Astrocyte (in vitro differentiated cells and primary cell): ENCODE data around the gene SHROOM3. TPM values are rescaled to one million over a fixed set of nuclear protein-coding genes. Genes with fewer than 3 reads are reported as not detected.

Experiments used
- DNase-seq: peaks from one replicate; pipeline ENCODE4 v3.0.0-alpha.2; 2010; ENCODE audit warnings: low read depth
- FAIRE-seq: peaks from 2 replicates; lab custom pipeline; 2011; peaks lifted over from hg19 to GRCh38; lab: Jason Lieb, UNC
- H2AFZ ChIP-seq: 2 replicates; pipeline ENCODE4 v1.6.0; 2012; ENCODE audit warnings: low read depth, low read length, inconsistent platforms
- H3K27ac ChIP-seq: 2 replicates; pipeline ENCODE4 v1.5.1; 2011; ENCODE audit warnings: low read depth, low read length, inconsistent platforms
- H3K27me3 ChIP-seq: 2 replicates; pipeline ENCODE4 v1.6.0; 2011; ENCODE audit warnings: low read length, inconsistent platforms; ENCODE audit not compliant: insufficient read depth
- H3K36me3 ChIP-seq: 2 replicates; pipeline ENCODE4 v1.5.1; 2011; ENCODE audit warnings: low read length, inconsistent platforms; ENCODE audit not compliant: insufficient read depth
- H3K4me1 ChIP-seq: 2 replicates; pipeline ENCODE4 v1.5.1; 2011; ENCODE audit warnings: low read length, inconsistent platforms; ENCODE audit not compliant: insufficient read depth
- H3K4me2 ChIP-seq: 2 replicates; pipeline ENCODE4 v1.6.0; 2012; ENCODE audit warnings: low read length, inconsistent platforms
- H3K4me3 ChIP-seq: 2 replicates; pipeline ENCODE4 v1.5.1; 2011; ENCODE audit warnings: low read depth, mild to moderate bottlenecking, low read length, inconsistent platforms; ENCODE audit not compliant: insufficient read depth
- H3K79me2 ChIP-seq: 2 replicates; pipeline ENCODE4 v1.6.0; 2012; ENCODE audit warnings: mild to moderate bottlenecking, low read length, inconsistent platforms; ENCODE audit not compliant: insufficient read depth
- H3K9ac ChIP-seq: 2 replicates; pipeline ENCODE4 v1.6.0; 2012; ENCODE audit warnings: mild to moderate bottlenecking, low read length, inconsistent platforms
- H3K9me3 ChIP-seq: 2 replicates; pipeline ENCODE4 v1.5.1; 2012; ENCODE audit warnings: low read depth, mild to moderate bottlenecking, low read length, inconsistent platforms; ENCODE audit not compliant: insufficient read depth
- H4K20me1 ChIP-seq: 2 replicates; pipeline ENCODE4 v1.6.0; 2012; ENCODE audit warnings: low read length, inconsistent platforms; ENCODE audit not compliant: insufficient read depth
- H3K27ac Mint-ChIP-seq: one replicate; pipeline ENCODE4 v1.8.0; 2021; ENCODE audit warnings: mild to moderate bottlenecking, mixed read lengths; ENCODE audit not compliant: unreplicated experiment
- H3K27me3 Mint-ChIP-seq: one replicate; pipeline ENCODE4 v1.8.0; 2021; ENCODE audit warnings: low read depth, mixed read lengths; ENCODE audit not compliant: unreplicated experiment
- H3K36me3 Mint-ChIP-seq: one replicate; pipeline ENCODE4 v1.8.0; 2021; ENCODE audit warnings: low read depth, mixed read lengths; ENCODE audit not compliant: unreplicated experiment
- H3K4me1 Mint-ChIP-seq: one replicate; pipeline ENCODE4 v1.8.0; 2021; ENCODE audit warnings: low read depth, mixed read lengths; ENCODE audit not compliant: unreplicated experiment
- H3K4me3 Mint-ChIP-seq: one replicate; pipeline ENCODE4 v1.8.0; 2021; ENCODE audit warnings: mild to moderate bottlenecking, moderate library complexity, mixed read lengths; ENCODE audit not compliant: unreplicated experiment
- H3K9me3 Mint-ChIP-seq: one replicate; pipeline ENCODE4 v1.8.0; 2021; ENCODE audit warnings: mild to moderate bottlenecking, mixed read lengths; ENCODE audit not compliant: unreplicated experiment
- CTCF ChIP-seq: IDR thresholded peaks from 2 replicates; pipeline ENCODE4 v1.5.1; 2011; ENCODE audit warnings: low read depth, mild to moderate bottlenecking, inconsistent platforms, low read length, moderate library complexity; ENCODE audit not compliant: insufficient read depth
- EZH2 ChIP-seq: IDR thresholded peaks from 2 replicates; pipeline ENCODE4 v1.6.1; 2012; ENCODE audit warnings: mild to moderate bottlenecking, low read length, inconsistent platforms; ENCODE audit not compliant: insufficient read depth
- total RNA-seq: library from RNA; stranded (reverse); gene quantifications from 2 replicates; pipeline ENCODE4 v1.2.1, GENCODE V29; 2021

SHROOM3 gene
- total RNA-seq, 1 donor from 2014 or later: 64.6 TPM

GRCh38 chr4:76806346-76806745 is 371.3 kb downstream of the SHROOM3 start:
- Mint-ChIP-seq H3K4me3 (no peak overlapping the region), H3K27ac (no peak overlapping the region)
- no peak for TF ChIP-seq CTCF
- no peak for TF ChIP-seq EZH2

DNA sequence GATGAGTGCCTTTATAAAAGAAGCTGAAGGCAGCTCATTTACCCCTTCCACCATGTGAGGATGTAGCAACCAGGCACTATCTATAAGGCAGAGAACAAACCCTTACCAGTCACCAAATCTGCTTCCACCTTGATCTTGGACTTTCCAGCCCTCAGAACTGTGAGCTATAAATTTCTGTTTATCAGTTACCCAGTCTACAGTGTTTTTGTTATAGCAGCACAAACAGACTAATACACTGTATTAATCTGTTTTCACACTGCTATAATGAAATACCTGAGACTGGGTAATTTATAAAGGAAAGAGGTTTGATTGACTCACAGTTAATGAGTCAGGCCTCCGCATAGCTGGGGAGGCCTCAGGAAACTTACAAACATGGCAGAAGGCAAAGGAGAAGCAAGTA is 371.7 kb downstream of the SHROOM3 start:
- Mint-ChIP-seq H3K27me3 (no peaks in the 10 kb centered on the region), H3K27ac (no peak overlapping the region)
- TF ChIP-seq CTCF (no peak), EZH2 (no peak)

More at GRCh38 chr4:76806346-76806745, 371.3 kb downstream of the SHROOM3 start:
- Histone ChIP-seq H3K36me3 (no peaks in the 10 kb centered on the region), H3K27me3 (no peaks in the 10 kb centered on the region), H3K4me2 (no peak overlapping the region), H2AFZ (no peak overlapping the region), H3K79me2 (no peaks in the 10 kb centered on the region), H3K9me3 (peaks cover 7% of the 10 kb centered on the region), H3K4me3 (no peak overlapping the region), H3K27ac (no peak overlapping the region), H3K9ac (no peak overlapping the region), H4K20me1 (no peaks in the 10 kb centered on the region), H3K4me1 (peaks cover 36% of the 10 kb centered on the region)
- Mint-ChIP-seq H3K36me3 (peaks cover 7% of the 10 kb centered on the region), H3K9me3 (peaks cover 22% of the 10 kb centered on the region), H3K4me1 (peaks cover 38% of the 10 kb centered on the region), H3K27me3 (no peaks in the 10 kb centered on the region)
- DNase-seq (peak; percentile 83), FAIRE-seq (no peak)

DNA sequence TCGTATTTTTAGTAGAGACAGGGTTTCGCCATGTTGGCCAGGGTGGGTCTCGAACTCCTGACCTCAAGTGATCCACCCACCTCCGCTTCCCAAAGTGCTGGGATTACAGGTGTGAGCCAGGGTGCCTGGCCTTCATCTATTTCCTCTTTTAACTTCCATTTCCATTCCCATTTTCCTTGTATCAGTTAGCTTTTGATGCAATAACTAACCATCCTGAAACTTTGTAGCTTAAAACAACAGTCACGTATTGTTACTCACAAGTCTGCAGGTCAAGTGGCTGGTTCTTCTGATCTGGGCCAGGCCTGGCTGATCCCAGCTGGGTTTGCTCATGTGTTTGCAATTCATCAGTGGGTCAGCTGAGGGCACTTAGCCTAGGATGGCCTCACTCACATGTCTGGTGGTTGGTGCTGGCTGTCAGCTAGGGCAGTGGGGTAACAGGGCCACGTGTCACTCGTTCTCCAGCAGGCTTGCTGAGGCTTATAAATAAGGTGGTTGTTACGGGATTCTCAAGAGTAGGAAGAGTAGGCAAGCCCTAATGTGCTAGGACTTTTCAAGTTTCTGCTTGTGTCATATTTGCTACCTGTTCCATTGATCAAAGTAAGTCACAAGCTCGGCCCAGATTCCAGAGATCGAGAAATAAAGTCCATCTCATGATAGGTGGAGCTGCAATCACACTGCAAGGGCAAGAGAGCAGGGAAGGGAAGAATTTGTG is 374.7 kb downstream of the SHROOM3 start:
- H3K4me3 ChIP-seq: no peak overlapping the region
- no peak overlapping the region for H3K4me2 ChIP-seq
- H3K27ac Mint-ChIP-seq: no peak overlapping the region
- peaks cover 16% of the 10 kb centered on the region for H3K4me1 ChIP-seq
- FAIRE-seq: no peak
- H3K36me3 ChIP-seq: no peaks in the 10 kb centered on the region
- no peaks in the 10 kb centered on the region for H4K20me1 ChIP-seq
- peaks cover 21% of the 10 kb centered on the region for H3K9me3 Mint-ChIP-seq
- no peak overlapping the region for H3K27ac ChIP-seq
- no peaks in the 10 kb centered on the region for H3K27me3 Mint-ChIP-seq
- no peak for TF ChIP-seq CTCF
- peaks cover 27% of the 10 kb centered on the region for H3K4me1 Mint-ChIP-seq
- H3K27me3 ChIP-seq: no peaks in the 10 kb centered on the region
- no peak overlapping the region for H3K4me3 Mint-ChIP-seq
- H3K79me2 ChIP-seq: no peaks in the 10 kb centered on the region
- H3K36me3 Mint-ChIP-seq: peaks cover 7% of the 10 kb centered on the region
- DNase-seq: peak; percentile 58
- peaks cover 7% of the 10 kb centered on the region for H3K9me3 ChIP-seq
- H2AFZ ChIP-seq: no peak overlapping the region
- no peak overlapping the region for H3K9ac ChIP-seq

More for the DNA sequence above, 371.7 kb downstream of the SHROOM3 start:
- H3K4me1 Mint-ChIP-seq: peaks cover 42% of the 10 kb centered on the region
- no peak overlapping the region for H3K4me3 Mint-ChIP-seq
- H3K4me3 ChIP-seq: no peak overlapping the region
- H3K9ac ChIP-seq: no peak overlapping the region
- H3K4me2 ChIP-seq: no peak overlapping the region
- H2AFZ ChIP-seq: no peak overlapping the region
- no peaks in the 10 kb centered on the region for H3K27me3 ChIP-seq
- H3K27ac ChIP-seq: no peak overlapping the region
- peaks cover 22% of the 10 kb centered on the region for H3K9me3 Mint-ChIP-seq
- no peaks in the 10 kb centered on the region for H3K36me3 ChIP-seq
- DNase-seq (no peak), FAIRE-seq (no peak)
- peaks cover 7% of the 10 kb centered on the region for H3K9me3 ChIP-seq
- H3K4me1 ChIP-seq: peaks cover 35% of the 10 kb centered on the region
- no peaks in the 10 kb centered on the region for H3K79me2 ChIP-seq
- H3K36me3 Mint-ChIP-seq: peaks cover 7% of the 10 kb centered on the region
- H4K20me1 ChIP-seq: no peaks in the 10 kb centered on the region
